ENCODE data around the gene TEKTIP1.

TEKTIP1 gene

DNA sequence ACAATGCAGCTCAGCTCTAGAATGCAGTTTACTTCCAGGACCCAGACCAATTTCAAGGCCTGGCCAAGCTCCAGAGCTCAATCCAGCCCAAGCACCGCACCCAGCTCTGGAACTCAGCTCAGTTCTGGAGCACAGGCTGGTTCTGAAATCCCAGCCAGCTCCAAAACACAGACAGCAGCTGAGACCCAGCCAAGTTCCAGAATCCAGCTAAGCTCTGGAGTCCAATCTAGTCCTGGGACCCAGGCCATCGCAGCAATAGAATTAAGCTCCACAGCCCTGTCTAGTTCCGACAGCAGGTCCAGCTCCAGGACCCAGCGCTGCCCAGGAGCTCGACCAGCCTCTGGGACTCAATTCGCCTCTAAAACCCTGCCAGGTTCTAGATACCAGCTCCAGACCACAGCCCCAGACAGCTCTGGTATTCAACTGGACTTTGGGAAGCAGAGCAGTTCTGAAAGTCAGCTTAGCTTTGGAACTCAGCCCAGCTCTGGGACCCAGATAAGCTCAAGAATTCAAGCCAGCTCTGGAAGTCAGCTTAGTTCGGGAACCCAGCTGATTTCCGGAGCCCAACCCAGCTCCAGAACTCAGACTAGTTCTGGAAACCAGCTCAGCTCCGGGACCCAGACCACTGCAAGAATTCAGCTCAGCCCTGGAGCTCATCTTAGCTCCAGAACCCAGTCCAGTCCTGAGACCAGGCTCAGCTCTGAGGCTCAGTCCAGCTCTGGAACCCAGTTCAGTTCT, 53.1 kb downstream of the TEKTIP1 start:
- TF ChIP-seq CTCF (IDR thresholded peaks at IDR 0.05; ENCODE audit: low read length, missing control alignments): no peak
- DNase-seq (ENCODE audit: low read depth): no peak
- no peak overlapping the region for H3K4me3 ChIP-seq (replicated peaks; ENCODE audit: low read depth, low read length)

GRCh38 chr19:3593156-3593555, 54.2 kb downstream of the TEKTIP1 start:
- TF ChIP-seq CTCF (IDR thresholded peaks at IDR 0.05; ENCODE audit: low read length, missing control alignments): no peak
- H3K4me3 ChIP-seq (replicated peaks; ENCODE audit: low read depth, low read length): no peak overlapping the region

More at GRCh38 chr19:3593156-3593555, 54.2 kb downstream of the TEKTIP1 start:
- DNase-seq (ENCODE audit: low read depth): no peak
